HG03571 (cell line): Measurements from ENCODE around the gene RAD51B.
"Not testable (repeated sequence)": the region's sequence is repeated elsewhere in the genome, so short reads cannot be mapped to it uniquely, and the experiment has no call there.

ENCODE experiments used
- ATAC-seq: cut with Tn5 transposase; IDR thresholded peaks from one replicate; pipeline ENCODE4 v1.9.1; 2021; ENCODE audit not compliant: unreplicated experiment

Gene RAD51B

DNA sequence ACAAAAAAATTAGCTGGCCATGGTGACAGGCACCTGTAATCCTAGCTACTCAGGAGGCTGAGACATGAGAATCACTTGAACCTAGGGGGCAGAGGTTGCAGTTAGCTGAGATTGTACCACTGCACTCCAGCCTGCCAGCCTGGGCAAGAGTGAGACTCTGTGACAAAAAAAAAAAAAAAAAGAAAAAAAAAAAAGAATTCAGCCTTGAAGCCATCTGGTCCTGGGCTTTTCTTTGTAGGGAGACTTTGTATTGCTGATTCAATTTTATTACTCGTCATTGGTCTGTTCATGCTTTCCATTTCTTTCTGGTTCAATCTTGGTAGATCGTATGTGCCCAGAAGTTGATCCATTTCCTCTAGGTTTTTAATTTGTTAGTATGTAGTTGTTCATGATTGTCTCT is 243.1 kb downstream of the RAD51B start:
- ATAC-seq: no peak

DNA sequence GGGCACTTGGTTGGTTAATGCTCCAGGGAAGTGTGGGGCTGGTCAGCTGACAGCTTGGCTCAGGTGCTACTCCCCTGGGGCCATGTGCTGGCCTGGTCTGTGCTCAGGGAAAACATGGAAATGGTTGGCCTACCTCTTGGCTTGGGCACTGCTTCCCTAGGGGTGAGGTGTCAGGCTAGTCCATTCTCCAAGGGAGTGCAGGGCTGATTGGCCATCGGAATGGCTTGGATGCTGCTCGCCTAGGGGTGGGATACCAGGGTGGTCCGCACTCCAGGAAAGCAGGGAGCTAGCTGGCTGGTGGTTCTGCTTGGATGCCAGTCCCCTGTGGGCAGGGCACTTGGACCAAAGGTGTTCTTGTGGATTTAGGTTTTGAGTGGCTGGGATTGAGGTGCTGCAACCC is 245.7 kb downstream of the RAD51B start:
- ATAC-seq: no peak

DNA sequence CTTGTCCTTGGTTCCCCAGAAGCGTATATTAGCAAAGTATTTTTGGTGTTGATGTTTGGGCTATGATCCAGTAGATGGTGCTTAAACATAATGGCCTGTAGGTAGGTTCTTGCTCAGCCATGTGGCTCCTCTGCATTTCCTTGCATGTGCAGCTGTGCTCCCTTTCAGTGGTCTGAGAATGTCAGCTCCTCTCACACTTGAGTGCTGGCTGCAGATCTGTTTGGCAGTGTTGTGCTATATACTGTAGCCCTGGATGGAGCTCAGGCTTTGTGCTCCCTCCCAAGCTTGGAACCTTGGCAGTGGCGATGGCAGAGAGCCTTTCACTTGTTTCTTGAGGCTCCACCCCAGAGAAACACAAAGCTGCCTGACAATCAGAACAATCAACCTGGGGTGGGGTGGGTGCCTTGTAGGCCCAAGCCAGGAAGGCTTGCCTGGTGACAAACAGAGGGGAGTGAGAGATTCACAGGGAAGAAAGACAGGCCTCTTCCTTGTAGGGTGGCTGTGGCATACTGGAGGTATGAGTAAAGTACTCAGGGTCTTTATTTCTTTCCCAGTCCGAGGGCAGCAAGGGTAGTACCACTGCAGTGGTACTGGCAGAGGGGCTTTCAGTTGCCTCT is 255.3 kb downstream of the RAD51B start:
- ATAC-seq: no peak

DNA sequence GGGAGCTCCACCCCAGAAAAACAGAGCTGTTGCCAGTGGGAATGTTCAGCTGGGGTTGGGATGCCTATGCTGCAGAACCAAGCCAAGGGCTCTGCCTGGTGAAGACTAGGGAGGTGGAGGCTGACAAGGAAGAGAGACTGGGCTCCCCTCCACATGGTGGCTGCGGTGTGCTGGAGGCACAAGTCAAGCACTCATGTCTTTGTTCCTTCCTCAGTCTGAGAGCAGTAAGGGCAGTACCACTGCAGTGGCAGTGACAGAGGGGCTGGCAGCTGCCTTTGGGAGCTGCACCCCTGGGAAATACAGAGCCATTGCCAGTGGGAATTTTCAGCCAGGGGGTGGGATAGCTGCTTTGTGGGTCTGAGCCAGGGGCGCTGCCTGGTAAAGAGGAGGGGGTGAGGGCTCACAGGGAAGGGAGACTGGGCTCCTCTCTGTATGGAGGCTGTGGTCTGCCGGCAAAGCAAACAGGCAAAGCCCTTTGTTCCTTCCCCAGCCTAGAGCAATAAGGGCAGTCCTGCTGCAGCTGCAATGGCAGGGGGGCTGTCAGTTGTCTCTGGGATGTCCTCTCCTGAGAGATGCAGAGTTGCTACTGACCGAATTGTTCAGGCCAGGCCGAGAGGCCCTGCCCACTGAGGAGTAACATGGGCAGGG is 255.9 kb downstream of the RAD51B start:
- no peak for ATAC-seq

DNA sequence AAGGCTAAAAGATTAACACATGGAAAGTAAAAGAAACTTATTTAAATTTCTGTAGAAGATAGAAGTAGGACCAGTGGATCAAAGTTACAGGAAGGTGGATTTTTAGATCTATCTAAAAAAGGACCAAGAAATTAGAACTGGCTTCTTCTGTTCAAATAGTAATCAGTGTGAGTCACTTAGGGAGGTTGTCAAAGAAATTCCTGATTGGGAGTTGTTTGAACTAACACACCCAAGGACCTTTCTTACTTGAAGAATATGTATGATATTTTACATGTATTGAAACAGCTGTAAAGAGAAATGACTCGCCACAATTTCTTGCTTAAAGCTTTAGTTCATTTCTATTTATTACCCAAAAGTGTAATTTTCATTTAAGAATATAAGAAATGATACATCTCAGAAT is 256.9 kb downstream of the RAD51B start:
- ATAC-seq: no peak

DNA sequence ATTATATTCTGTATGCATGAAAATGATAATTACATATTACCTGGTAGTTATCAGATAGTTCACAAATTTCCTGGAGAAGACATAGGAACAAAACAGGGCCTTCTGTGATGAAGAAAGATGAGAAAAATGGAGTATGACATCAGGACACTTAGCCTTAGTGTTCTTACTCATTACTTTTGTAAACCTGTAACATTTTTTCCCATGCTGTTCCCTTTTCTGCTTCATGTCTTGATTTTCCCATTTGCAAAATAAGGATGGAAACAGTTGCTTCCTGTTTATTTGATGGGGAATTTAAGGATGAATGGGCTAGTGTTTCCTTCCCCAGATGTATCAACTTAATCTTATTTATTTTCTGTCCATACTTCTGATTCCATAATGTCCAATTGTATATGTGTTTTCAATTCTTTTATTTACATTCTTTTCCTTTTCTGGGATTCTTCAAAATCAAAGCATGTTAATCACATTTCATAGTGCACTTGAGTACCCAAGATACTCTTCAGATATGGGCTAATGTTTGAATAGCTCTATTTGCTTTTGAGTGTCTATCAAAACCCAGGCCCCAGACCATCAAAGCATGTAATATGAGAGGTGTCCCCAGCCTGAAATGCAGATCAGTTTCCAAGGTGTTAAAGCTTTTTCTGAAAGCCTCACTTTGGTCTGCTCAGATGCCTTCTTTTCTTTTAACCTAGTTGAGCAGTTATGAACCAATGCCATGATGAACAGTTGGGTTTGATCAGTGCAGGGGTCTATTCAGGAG is 260.5 kb downstream of the RAD51B start:
- no peak for ATAC-seq

DNA sequence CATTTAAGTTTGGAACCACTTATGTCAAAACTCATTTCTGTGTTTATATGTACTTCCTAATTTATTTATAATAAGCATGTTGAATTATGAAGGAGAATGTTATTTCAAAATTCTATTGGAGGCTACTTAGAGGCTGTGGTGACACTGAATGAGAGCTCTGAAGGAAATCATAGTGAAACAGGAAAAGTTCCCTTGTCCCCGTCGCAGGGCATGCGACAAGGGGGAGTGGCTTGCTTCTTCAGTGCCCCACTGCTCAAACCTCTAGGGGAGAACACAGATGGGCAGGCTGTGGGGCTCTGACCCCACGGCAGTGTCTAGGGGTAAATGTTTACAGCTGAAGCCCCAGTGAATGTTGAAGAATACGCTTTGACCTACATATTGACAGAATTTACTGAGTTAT is 261.9 kb downstream of the RAD51B start:
- no peak for ATAC-seq

DNA sequence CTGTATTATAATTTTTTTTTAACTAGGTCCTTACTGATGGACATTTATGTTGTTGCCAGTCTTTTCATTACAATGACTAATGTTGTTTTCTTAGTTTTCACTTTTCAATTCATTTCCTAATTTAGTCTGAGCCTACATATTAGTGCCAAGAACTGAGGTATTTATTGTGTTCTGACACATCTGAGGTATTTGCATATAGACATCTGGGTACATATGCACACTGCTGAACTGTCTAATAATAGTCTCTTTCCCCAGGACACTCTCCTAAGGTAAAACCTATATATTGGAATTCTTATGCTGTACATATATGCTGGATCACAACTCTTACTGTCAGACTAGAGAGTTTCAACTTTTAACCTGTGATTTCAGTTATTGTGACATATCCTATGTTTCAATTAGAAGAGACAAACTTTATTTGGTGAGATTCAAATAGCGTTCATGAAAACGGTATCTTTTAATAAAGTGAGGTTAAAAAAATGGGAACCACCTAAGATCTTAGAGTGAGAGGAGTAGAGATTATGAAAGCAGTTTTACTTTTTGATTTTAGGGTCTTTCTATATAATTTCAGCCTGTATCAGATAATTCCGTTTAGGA is 263.2 kb downstream of the RAD51B start:
- ATAC-seq: no peak

DNA sequence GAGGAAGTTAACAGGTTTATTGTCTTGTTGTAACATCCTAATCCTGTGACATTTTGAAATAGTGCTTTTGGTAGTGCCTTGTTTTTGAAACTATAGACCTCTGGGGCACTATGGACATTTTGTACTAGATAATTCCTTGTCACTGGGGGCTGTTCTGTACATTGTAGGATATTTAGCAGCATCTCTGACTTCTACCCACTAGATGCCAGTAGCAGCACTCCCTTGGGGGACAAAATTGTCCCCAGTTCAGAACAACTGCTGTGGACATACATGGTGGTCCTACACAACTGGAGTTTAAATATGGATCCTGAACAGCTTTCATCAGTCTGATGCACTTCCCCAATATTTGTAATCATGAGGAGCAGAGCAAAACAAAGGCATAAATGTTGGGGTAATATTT is 264.7 kb downstream of the RAD51B start:
- ATAC-seq: no peak

DNA sequence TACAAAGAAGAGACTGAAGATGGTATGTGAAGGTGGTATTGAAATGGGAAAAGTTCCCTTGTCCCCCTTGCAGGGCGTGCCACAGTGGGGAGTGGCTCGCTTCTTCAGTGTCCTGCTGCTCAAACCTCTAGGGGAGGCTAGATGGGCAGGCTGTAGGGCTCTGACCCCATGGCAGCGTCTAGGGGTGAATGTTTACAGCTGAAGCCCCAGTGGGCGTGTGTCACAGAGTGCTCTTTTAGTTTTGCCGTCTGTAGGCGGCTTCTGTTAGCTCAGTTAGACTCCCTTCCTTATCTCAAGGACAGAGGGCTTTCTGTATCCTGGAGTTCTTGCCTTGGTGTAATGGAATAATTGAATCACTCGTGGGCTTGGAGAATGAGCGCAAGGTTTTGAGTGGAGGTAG is 266.2 kb downstream of the RAD51B start:
- ATAC-seq: no peak

DNA sequence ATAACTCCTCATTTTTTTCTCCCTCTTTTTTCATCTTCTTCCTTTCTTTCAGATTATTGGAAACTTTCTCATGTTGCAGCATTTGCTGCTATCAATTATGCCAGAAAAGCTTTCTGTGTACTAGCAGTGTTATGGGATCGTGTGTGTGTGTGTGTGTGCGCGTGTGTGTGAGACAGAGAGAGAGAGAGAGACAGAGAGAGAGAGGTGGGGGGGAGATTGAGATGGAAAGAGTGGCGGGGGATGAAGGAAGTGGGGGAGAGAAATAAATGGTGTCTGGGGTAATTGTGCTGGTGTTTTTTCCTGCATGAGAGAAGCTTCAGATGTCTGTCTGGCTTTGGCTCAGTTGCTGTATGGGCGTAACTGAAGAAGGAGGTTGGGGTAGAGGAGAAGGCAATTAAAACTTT is 268.9 kb downstream of the RAD51B start:
- ATAC-seq: no peak

DNA sequence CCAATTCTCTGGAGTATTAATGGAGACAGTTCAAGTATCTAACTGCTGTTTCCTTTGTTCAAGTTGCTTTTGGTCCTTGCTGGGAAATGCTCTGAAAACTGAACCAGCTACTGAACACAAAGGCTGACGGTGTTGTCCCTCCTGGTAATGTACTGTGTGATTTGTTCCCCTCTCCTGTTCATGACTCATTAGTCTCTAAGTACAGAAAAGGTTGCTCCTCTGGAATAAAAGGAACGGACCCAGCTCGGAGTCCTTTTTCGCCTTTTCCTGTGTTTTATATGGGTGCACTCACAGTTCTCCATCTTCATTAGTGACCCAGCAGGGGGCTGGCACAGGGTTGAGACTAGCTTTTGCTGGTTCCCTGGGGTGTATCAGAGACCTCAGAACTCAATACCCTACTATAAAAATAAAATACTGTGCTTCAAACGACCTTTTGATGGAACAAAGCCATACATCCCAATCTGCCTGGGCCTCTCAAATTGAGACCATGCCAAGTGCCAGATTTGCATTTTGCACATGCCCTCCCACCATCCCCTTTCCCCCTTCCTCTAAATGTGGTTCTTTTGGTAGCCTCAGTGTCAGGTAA is 269.7 kb downstream of the RAD51B start:
- no peak for ATAC-seq

DNA sequence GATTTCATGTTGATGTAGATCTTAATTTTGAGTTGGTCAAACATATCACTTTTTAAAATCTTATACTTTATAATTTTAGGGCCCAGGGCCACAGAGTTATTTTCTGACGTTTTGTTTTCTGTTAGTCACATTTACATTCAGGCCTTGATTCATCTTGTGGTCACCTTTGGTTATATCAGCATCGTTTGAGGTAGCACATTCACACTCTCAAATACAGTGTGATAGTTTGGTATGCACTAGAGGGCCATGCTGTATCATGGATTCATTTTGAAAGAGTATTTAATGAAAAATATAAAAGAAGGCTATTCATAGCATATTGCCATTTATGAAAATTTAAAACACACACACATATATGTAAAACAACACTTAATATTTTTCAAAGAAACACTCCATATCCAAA is 274.6 kb downstream of the RAD51B start:
- ATAC-seq: no peak

DNA sequence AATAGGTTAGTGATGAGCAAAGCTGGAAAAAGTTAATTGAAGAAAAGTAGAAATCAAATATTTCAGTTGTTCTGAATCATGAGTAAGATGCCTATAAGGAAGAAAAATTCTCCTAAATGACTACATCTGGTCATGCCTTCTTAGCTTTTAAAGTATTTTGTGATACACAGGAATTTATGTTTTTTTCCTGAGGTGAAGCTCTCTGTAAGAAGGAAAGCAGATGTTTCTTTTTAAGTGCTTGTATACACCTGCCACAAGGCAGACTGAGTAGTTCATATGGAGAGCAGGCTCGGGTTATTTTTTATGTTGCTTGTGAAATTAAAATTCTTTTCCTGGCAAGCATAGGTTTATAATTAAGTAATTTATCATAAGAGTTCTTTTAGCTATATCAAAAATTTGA is 275.2 kb downstream of the RAD51B start:
- no peak for ATAC-seq

DNA sequence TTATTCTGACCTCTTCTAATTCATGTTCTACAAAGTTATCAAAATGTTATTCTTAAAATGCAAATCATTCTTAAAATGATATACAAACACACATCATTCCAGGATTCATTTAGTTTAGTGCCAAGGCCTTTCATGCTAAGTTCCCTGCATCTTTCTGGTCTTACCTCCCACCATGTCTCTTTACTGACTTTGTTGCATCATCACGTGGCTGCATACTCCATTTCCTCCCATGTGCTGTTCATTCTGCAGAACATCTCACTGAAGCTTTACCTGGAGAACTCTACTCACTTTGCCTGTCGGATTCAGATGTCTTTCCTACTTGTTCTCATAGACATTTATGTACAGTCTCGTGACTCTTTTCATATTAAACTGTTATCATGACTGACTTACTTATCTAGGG is 278.1 kb downstream of the RAD51B start:
- no peak for ATAC-seq

DNA sequence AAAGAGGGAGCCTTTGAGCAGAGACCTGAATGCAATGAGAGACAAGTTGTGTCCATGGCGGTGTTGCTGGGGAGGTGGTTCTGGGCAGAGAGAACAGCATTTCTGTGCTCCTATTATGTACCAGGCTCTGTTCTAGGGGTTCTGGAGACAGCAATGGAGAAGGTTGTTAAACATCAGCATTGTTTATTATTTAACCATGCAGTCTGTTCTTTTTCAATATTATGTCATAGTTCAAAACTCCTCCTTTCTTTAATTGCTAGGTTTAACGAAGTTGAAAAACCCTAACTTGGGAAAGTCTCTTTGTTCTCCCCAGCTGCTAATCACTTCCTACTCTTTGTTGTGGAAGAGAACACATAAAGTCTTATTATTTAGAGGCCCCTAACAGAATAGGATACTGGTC is 279.3 kb downstream of the RAD51B start:
- ATAC-seq: no peak

DNA sequence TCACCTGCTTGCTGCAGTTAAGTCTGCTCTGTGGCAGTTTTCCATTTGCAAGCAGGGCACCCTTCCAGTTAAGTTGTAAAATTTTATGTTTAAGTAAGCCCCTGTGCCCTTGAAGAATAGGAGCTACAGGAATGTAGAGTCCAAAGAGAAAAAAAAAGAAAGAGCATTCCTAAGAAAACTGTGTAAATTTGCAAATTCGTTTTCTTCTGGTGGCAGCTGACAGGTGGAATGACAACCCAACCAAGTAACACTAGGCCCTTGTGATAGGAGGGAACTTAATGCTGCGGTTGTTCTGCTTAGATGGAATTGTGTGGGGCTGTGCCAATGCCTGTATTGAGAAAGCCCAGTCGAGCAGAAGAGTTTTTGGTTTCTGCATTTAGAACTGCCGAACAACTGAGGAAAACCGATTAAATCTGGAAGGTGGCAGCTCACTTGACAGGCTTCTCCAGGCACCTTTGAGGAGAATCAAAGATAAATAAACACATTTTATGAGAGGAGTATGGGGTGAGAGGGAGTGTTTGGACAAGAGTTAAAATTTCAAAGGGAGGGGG is 280.0 kb downstream of the RAD51B start:
- ATAC-seq: no peak

DNA sequence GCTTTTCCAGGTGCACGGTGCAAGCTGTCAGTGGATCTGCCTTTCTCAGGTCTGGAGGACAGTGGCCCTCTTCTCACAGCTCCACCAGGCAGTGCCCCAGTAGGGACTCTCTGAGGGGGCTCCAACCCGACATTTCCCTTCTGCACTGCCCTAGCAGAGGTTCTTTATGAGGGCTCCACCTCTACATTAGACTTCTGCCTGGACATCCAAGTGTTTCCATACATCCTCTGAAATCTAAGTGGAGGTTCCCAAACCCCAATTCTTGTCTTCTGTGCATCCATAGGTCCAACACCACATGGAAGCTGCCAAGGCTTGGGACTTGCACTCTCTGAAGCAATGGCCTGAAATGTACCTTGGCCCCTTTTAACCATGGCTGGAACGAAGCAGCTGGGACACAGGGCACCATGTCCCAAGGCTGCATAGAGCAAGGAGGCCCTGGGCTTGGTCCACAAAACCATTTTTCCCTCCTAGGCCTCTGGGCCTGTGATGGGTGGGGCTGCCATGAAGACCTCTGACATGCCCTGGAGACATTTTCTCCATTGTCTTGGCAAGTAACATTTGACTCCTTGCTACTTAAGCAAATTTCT is 282.2 kb downstream of the RAD51B start:
- not testable (repeated sequence) for ATAC-seq

DNA sequence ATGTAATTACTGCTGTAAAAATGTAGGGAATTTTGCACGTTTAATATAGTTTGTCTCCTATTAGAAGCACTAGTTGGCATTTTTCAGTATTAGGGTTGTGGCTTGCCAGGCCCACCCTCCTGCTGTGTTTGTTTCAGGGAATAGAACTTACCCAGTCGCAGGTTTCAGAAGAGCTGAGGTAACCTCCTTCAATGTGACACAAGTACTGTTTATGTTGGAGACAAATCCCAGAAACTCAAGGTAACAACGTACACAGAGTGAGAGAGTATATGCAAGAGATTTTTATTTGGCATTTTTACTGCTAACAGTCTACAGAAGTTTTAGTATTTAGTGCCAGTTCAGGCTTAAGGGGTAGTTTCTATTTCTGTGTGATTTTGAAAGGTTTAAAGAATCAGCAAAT is 284.3 kb downstream of the RAD51B start:
- no peak for ATAC-seq

DNA sequence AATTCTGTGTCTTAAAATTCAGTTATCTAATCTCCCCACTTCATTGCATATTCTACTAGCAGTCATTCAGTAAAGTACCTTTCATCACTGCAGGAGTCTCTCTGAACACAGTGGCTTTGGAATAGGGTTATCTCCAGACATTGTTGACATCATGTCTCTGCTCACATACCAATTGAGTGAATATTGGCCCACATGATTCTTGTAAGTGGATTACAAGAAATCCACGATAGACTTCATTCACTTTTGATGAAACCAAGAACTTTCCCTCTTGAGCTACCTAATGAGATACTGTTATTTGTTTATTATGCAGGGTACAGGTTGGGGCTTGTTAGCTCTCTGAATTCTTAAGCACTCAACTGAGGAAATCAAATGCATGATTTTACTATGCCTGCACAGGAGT is 284.9 kb downstream of the RAD51B start:
- no peak for ATAC-seq

DNA sequence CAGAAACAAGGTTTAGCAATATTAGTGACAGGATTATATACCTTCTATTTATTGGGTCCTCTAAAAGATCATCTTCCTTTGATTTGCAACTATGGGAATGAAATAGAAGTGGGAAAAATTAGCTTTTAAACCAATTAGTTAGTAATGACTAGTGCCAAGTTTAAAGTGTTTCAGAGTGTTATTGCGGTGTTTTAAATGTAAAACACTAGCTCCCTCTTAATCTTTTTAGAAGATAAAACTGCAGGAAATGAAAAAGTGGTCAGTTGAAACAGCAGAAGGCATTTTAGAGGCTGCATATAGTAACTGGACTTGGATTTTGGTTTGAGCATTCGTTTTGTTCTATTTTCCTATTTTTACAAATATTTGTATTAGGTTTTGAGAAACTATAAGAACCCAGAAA is 286.2 kb downstream of the RAD51B start:
- ATAC-seq: no peak
